Psoas muscle (tissue), 8 donors: ENCODE measurements around the gene FXYD3. TPM values are rescaled to one million over a fixed set of nuclear protein-coding genes. Genes with fewer than 3 reads are reported as not detected.

ENCODE experiments used
- ATAC-seq, 4 donors: fragments of 200-7000 bp; cut with Tn5 transposase; one replicate each; pipeline ENCODE4 v1.9.1; 2020; ENCODE audit warnings: moderate library complexity in 3 of 4, mild to moderate bottlenecking in 2 of 4
- DNase-seq, 2 donors: peaks; one replicate each; pipeline ENCODE4 v3.0.0-alpha.2; 2020
- H3K27ac ChIP-seq: fragments of 200-600 bp; one replicate; pipeline ENCODE4 v1.8.0; 2022
- H3K27me3 ChIP-seq, 3 donors: fragments of 200-600 bp in 1 of 3; one replicate each; pipeline versions ENCODE4 v1.6.1 to v1.8.0; 2013 to 2022; ENCODE audit warnings: low read length in 2 of 3, mild to moderate bottlenecking in 2 of 3, moderate library complexity in 1 of 3; ENCODE audit not compliant: insufficient read depth in 3 of 3
- H3K36me3 ChIP-seq, 2 donors: fragments of 200-600 bp in 1 of 2; one replicate each; pipeline versions ENCODE4 v1.6.1 to v1.8.0; 2013 to 2022; ENCODE audit warnings: low read depth in 1 of 2, mild to moderate bottlenecking in 1 of 2, moderate library complexity in 1 of 2; ENCODE audit not compliant: insufficient read depth in 1 of 2
- H3K4me1 ChIP-seq: fragments of 200-600 bp; one replicate; pipeline ENCODE4 v1.8.0; 2022
- H3K4me3 ChIP-seq: fragments of 200-600 bp; one replicate; pipeline ENCODE4 v1.8.0; 2022; ENCODE audit warnings: mild to moderate bottlenecking
- H3K9me3 ChIP-seq: fragments of 200-600 bp; one replicate; pipeline ENCODE4 v1.8.0; 2022
- WGBS, 3 donors: extraction: QIAGEN DNeasy Blood & Tissue Kit; methylation state at CpG; one replicate each; pipeline versions ENCODE4 v1.1.6 to v1.1.7; 2013; 5-methylcytosine and 5-hydroxymethylcytosine counted together
- intact Hi-C, 2 donors: fragments of 100-400 bp; cut with DNase I; formaldehyde crosslinking; loops; one replicate each; pipeline versions ENCODE4 v1.11.0 to v1.14.2; 2022
- polyA plus RNA-seq, 3 donors: library from polyadenylated mRNA; stranded (reverse); fragments of 200-250 nt; gene quantifications; one replicate each; pipeline ENCODE4 v1.2.3, GENCODE V29; 2013
- total RNA-seq, 4 donors: library from RNA; stranded (reverse); fragmentation: NEBNext Ultra II Directional in 2 of 4; extraction: Animal tissue kit (Norgen Biotek cat#: 25700) in 2 of 4; gene quantifications; one replicate each; pipeline versions ENCODE4 v1.2.1 to v1.2.4, GENCODE V29; 2021 to 2023
- TF ChIP-seq, protein P1 (sequence below): fragments of 200-600 bp; IDR thresholded peaks from one replicate; pipeline ENCODE4 v1.8.0; 2022; ENCODE audit warnings: antibody characterized with exemption
- donor health status: healthy with polysubstance abuse.
- donor health status: DM: no; HTN: no; CAD: no; lungs with moderate emphysema.
- donor health status: Bipolar disorder and iron deficiency.
- donor health status: healthy.
- donor health status: DM: yes; HTN: yes; CAD: no.
- donor health status: DM: no; HTN: no; CAD: no.
- donor health status: DM: no; HTN: no; CAD: no.
- donor health status: DM: yes; HTN: yes; CAD: no.

The FXYD3 gene
- total and polyA plus RNA-seq, 7 donors, result 0.10 to 0.38 (median 0.13) TPM; not detected in 4

DNA sequence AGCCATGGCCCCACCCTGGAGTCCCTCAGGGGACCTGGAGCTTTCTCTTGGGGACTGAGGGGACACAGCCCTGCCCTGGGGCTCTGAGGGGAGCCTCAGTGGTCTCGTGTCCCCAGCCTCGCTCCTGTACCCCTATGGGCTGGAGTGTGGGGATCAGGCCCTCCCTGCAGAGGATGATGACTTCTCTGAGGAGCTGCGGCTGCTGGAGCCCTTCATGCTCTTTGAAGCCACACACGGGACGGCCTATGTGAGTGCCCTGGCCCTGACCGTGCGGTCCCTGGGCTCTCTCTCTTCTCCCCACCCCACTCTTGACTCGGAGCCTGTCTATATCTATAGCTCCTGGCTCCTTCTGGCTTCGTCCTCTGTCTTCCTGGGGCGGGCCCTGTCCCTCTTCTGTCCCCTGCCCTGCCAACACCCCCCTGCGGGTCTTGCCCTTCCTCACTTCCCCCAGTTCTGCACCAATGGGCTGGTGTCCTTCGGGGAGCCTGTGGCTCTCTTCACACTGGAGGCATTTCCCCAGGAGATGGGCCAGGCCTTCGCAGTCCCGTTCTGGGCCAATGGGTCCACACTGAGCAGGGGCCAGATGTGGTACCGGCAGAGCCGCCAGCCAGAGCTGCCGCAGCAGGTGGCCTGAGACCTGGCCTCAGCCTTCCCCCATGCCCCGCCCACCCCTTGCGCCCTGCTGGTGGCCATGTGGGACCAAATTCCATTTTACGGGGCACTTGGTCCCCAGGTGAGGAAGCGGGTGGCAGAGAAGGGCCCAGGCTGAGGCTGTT lies 41.0 kb upstream of the FXYD3 start:
- H3K36me3 ChIP-seq, result no peaks in the 10 kb centered on the region
- intact Hi-C loops, result no loop called here
- no peak overlapping the region for H3K27ac ChIP-seq
- no peaks in the 10 kb centered on the region for H3K27me3 ChIP-seq
- H3K4me3 ChIP-seq, result no peak overlapping the region
- TF ChIP-seq, protein P1, sequence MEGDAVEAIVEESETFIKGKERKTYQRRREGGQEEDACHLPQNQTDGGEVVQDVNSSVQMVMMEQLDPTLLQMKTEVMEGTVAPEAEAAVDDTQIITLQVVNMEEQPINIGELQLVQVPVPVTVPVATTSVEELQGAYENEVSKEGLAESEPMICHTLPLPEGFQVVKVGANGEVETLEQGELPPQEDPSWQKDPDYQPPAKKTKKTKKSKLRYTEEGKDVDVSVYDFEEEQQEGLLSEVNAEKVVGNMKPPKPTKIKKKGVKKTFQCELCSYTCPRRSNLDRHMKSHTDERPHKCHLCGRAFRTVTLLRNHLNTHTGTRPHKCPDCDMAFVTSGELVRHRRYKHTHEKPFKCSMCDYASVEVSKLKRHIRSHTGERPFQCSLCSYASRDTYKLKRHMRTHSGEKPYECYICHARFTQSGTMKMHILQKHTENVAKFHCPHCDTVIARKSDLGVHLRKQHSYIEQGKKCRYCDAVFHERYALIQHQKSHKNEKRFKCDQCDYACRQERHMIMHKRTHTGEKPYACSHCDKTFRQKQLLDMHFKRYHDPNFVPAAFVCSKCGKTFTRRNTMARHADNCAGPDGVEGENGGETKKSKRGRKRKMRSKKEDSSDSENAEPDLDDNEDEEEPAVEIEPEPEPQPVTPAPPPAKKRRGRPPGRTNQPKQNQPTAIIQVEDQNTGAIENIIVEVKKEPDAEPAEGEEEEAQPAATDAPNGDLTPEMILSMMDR, result no peak
- H3K4me1 ChIP-seq, result no peaks in the 10 kb centered on the region
- no peak for ATAC-seq
- DNase-seq, result no peak
- 84 to 91% (median 85%) methylated on average over 21 of the region's 21 CpGs for WGBS, 3 donors
- H3K9me3 ChIP-seq, result peaks cover 7% of the 10 kb centered on the region

DNA sequence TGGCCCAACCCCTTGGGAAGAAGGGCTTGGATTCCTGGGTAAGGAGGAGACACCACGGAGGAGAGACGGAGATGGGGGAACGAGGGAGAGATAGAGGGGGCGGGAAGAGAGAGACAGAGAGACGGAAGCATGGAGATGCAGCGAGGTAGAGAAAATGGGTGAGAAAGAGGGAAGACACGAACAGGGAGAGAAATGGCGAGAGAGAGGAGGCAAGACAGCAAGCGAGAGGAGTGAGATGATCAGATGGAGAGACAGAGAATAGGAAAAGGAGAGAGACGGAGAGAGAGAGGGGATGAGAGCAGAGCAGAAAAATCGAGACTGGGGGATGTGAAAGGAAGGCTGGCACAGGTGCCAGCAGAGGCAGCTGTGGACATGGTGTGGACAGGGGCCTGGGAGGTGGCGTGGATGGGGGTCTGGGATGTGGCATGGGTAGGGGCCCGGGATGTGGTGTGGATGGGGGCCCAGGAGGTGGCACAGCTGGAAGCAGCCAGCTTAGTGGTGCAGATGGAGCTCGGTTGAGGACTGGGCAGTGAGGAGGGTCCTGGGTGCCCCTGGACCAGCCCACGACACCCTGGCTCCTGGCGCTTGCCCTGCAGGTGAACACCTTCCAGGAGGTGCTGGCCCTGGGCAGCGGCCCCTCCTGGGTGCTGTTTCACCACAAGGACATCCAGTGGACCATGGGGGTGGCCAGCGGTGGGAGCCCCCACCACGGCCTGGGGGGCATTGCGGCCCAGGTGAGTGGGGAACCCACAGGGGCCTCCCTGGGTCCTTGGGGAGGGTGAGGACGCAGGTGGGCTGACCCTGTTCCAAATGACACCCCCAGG lies 40.2 kb upstream of the FXYD3 start:
- intact Hi-C loops, result no loop called here
- Histone ChIP-seq H3K27ac (no peak overlapping the region), H3K27me3 (no peaks in the 10 kb centered on the region), H3K4me3 (no peak overlapping the region), H3K36me3 (no peaks in the 10 kb centered on the region), H3K4me1 (no peaks in the 10 kb centered on the region), H3K9me3 (peaks cover 4% of the 10 kb centered on the region)
- DNase-seq (no peak), ATAC-seq (no peak)
- TF ChIP-seq, protein P1, result no peak
- WGBS, 3 donors, result 90 to 92% (median 91%) methylated on average over 20 to 21 of the region's 21 CpGs

DNA sequence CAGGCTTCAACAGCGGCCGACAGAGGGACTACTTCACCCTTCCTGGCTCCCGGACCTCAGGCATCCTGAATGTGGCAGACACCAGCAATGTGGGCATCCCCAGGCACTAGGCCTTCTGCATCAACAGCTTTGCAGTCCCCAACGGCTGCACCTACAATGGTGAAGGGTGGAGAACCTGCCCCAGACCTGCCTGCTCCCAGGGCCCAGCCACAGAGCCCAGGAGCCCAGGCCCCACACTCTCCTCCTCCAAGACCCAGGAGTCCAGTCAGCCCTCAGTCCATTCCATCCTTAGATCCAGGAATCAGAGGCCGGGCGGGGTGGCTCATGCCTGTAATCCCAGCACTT lies 39.6 kb upstream of the FXYD3 start:
- no peaks in the 10 kb centered on the region for H3K9me3 ChIP-seq
- no peaks in the 10 kb centered on the region for H3K27me3 ChIP-seq
- whole genome bisulfite sequencing, 3 donors, result 86 to 88% (median 87%) methylated on average over 6 of the region's 6 CpGs
- H3K4me1 ChIP-seq, result no peaks in the 10 kb centered on the region
- no peak overlapping the region for H3K27ac ChIP-seq
- ATAC-seq (no peak), DNase-seq (no peak)
- TF ChIP-seq, protein P1, result no peak
- H3K4me3 ChIP-seq, result no peak overlapping the region
- no peaks in the 10 kb centered on the region for H3K36me3 ChIP-seq
- intact Hi-C loops, result no loop called here

DNA sequence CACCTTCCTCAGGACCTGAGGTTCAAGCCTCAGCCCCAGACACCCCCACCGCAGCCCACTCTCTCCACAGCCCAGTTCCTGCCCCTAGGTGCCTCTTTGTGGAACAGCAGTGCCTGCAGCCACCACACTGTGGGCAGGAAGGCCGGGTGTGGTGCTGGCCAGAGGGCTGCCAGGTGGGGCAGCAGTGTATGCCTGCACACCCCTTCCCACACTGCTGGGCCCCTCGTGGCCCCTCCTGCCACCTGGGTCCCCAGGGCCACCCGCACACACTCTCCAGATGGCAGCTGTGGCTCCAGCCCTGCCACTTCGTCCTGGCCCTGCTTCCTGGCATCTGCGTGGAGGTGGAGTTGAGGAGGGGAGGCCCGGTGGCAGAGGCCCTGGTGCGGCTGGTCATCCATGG lies 39.0 kb upstream of the FXYD3 start:
- no peak overlapping the region for H3K4me3 ChIP-seq
- DNase-seq, result no peak
- H3K27me3 ChIP-seq, result no peaks in the 10 kb centered on the region
- no peak overlapping the region for H3K27ac ChIP-seq
- H3K9me3 ChIP-seq, result no peaks in the 10 kb centered on the region
- intact Hi-C loops, result no loop called here
- no peak for ATAC-seq
- no peaks in the 10 kb centered on the region for H3K4me1 ChIP-seq
- 52 to 71% (median 61%) methylated on average over 8 of the region's 8 CpGs for WGBS, 3 donors
- TF ChIP-seq, protein P1, result no peak
- no peaks in the 10 kb centered on the region for H3K36me3 ChIP-seq
